HG02798 (cell line): ENCODE results near the gene KCMF1.
"Not testable (repeated sequence)": the region's sequence is repeated elsewhere in the genome, so short reads cannot be mapped to it uniquely, and the experiment has no call there.

ENCODE experiments used
- ATAC-seq: cut with Tn5 transposase; IDR thresholded peaks from one replicate; pipeline ENCODE4 v1.9.1; 2021; ENCODE audit warnings: mild to moderate bottlenecking; ENCODE audit not compliant: unreplicated experiment, poor library complexity

KCMF1 gene

GRCh38 chr2:84970868-84971509, at the start of gene KCMF1:
Gene KCMF1 (plus strand): TSS chr2:84971161. CDS start chr2:84971452, 291 bp downstream.
- peak; percentile 61 for ATAC-seq

DNA sequence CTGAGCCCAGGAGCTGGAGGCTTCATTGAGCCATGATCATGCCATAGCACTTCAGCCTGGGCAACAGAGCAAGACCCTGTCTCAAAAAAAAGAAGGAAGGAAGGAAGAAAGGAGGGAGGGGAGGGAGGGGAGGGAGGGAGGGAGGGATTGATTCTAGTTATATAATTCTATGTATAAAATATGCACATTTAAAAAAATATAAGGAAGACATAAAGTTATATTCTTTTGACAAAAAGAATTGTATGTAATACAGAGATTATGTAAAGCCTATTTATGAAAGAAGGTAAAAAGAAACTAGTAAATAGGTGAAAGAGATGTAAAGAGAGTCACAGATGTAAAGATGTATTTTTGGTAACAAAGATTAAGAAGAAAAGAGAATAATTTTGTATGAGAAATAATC, 48.0 kb upstream of the KCMF1 start:
- no peak for ATAC-seq

DNA sequence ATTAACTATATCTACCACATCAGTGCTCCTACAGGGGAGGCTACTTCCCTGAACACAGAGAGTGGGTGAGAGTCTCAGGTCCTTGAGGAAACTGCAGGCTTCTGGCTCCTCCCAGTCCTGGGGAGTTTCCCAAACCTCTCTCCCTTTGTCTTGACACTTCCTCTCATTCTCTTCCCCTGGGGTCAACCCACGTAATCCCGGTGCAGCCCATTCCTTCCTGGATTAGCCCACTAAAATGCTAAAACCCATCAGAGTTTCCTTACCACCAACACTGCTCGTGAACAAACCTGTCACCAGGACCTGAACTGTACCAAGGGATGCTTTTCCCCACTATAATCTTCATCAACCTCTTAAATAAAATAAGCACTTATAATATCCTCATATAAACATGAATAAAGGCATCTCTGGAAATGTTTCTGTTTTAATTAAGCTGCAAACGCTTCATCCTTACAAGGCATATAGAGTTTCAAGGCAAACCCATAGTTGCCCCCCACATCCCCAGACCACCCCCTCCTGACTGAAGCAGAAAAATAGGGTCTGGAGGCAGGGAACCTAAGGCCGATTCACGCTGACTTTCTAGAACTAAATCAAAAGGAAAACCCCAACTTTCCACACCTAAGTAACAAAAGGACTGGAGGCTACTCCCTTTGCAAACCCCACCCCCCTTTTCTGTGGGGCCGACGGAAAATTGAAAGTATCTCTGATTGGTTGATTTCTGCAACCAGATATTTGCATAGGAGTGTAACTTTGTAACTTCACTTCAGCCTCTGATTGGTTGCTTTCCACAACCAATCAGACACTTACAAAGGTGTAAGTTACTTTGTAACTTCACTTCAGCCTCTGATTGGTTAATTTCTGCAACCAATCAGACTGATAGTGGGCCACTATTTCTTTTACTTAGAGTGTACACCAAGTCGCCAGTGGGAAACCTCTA, 46.5 kb upstream of the KCMF1 start:
- ATAC-seq: peak; percentile 33

DNA sequence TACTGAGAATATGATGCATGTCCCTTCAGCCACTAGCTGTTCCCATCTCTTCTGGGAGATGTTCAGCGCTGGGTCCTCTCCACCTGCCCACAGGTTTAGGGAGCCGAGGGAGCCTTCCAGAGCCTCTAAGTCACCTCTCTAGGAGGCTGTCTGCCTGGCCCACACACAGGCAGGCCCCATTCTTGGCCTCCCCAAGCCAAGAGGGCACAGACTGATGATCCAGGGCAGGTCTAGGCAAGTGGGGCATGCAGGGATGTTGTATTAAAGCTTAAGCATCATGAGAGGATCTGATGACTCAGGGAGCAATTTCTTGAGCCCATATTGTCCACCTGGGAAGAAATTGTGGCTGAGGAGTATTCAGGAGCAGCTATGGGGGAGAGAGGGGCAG, 45.6 kb upstream of the KCMF1 start:
- ATAC-seq: no peak

DNA sequence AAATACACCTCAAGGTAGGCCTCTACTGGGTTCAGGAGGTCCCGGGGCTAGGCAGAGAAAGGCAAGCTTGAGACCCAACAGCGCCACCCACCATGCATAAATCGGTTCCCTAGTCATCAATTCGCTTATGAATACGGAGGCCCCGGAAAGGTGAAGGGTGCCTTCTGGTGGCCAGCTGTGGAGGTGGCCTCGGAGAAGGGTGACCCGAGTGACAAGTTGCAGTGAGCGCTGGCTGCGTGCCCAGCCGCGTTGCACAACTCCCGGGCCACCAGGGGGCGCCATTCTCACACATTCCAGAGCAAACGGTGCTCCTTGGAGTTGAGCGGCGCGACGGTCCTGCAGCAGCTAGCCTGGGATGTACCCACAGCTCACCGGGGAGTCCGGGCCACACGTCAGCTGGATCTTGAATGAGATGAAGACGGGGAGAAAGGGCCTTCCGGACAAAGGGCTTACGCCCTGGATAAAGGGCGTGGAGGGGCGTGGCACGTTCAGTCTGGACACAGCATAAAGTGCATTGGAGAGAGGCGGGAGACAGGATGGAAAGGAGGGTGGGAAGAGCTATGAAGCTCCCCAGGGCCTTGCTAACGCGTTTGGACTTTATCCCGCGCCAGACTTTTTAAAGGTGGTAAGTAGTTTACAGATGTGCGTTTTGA, 45.1 kb upstream of the KCMF1 start:
- peak; percentile 87 for ATAC-seq

DNA sequence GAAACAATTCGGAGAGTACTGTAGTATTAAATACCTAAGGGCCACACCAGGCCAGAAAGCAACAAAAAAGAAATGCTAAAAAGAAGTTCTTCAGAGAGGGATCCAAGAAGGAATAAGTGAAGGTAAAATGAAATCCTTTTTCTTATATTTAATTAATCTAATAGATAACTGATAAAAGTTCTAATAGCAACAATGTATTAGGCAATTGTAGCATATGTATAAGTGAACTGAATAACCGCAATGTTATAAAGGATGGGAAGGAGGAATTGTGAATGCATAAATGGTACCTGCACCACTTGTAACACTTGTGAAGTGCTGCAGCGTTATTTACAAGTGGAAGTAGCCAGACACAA, 43.7 kb upstream of the KCMF1 start:
- ATAC-seq: no peak

GRCh38 chr2:84931384-84931821, 39.6 kb upstream of the KCMF1 start:
- peak; percentile 61 for ATAC-seq

- peak; percentile 30 for ATAC-seq
Measured at GRCh38 chr2:84938194-84938879, 32.6 kb upstream of the KCMF1 start.

DNA sequence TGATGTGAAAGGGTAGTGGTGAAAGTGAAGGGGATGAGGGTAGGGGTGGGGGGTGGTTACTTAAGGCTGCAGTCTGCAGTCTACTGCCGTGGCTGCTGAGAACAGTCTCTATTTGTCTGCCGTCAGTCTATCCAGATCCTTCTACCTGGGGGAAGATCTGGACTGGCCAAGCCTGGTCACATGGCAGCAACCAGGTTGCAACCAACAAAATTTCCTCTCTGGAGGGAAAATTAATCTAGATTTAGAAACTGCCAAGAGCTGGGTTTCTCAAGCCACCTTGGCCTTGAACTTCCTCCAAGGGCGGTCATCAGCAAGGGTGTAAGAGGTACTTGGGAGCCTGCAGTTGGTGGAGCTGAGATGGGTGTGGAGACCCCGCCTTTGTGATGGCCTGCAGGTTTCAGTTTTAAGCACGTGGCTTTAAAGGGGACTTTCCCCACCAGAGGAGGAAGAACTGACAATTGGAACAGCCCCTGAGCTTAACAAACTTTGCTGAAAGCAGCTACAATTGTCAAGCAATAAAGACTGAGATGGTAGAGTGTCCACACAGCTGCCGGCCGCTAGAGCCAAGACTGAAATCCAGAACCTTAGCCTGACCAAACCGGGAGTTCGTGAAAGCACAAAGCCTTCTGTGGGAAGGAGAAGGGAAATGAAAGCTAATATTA, 31.4 kb upstream of the KCMF1 start:
- ATAC-seq: peak; percentile 87

GRCh38 chr2:84940088-84940470, 30.9 kb upstream of the KCMF1 start:
- ATAC-seq: peak; percentile 1

DNA sequence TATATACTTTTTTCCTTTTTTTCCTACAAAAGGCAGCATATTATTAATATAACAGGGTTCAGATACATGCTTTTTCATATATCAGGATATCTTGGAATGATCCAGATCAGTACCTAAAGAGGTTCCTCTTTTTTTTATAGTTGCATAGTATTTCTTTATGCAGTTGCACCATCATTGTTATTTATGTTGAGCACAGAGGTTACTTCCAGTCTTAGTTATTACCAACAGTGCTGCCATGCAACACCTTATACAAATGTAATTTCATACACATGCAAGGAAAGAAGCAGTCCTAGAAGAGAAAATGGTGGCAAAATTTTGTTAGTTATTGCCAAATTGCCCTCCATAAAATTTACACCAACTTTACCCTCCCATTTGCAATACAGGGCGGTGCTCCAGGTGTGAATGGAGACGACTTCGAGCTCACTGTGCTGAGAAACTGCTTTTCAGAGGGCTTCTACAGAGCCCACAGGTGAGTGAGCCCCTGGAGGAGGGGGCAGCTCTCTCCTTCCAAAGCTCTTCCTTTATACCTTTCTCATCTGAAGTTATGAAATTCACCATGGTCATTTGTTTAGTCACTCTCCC, 30.0 kb upstream of the KCMF1 start:
- no peak for ATAC-seq

- ATAC-seq: no peak
Measured at GRCh38 chr2:84942166-84942565, 28.8 kb upstream of the KCMF1 start.

GRCh38 chr2:84942964-84943421, 28.0 kb upstream of the KCMF1 start:
- peak; percentile 33 for ATAC-seq

DNA sequence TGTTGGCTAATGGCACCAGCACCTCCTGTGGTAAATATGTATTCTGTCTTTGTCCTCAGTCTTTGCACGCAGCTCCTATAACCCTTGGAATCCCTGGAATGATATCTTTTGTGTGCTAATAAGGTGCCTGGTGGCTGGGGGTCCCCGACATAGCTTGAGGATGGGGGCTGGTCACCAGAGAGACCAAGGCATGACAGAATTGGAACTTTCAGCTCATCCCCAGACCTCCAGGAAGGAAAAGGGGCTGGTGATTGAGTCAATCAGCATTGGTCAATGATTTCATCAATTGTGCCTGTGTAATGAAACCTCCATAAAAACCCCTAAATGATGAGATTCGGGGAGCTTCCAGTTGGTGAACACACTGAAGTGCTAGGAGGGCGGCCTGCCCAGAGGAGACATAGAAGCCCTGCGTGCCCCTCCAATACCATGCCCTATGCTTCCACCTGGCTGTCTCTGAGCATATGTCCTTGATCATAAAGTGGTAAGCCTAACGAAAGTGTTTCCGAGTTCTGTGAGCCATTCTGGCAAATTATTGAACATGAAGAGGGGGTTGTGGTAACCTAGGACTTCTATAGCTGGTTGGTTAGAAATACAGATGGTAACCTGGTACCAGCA, 26.6 kb upstream of the KCMF1 start:
- ATAC-seq: no peak

- not testable (repeated sequence) for ATAC-seq
Measured at GRCh38 chr2:84945838-84946203, 25.1 kb upstream of the KCMF1 start.

- peak; percentile 69 for ATAC-seq
Measured at GRCh38 chr2:84946204-84947009, 24.6 kb upstream of the KCMF1 start.

DNA sequence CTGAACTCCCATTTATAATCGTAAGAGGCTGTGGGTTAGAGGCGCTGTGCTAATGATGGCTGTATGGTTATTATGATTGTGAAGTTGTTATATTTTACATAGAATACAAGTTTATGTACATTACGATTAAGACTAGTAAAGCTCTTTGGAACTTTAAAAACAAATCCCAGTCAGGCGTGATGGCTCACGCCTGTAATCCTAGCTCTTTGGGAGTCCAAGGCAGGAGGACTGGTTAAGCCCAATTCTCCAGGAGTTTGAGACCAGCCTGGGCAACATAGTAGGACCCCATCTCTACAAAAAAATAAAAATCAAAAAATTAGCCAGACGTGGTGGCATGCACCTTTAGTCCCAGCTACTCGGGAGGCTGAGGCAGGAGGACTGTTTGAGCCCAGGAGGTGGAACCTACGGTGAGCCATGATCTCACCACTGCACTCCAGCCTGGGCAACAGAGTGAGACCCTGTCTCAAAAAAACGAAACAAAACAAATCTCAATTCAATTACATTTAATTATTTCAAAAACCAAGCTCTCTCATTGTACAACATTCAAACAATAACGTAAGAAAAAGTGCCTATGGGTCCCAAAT, 23.9 kb upstream of the KCMF1 start:
- no peak for ATAC-seq

DNA sequence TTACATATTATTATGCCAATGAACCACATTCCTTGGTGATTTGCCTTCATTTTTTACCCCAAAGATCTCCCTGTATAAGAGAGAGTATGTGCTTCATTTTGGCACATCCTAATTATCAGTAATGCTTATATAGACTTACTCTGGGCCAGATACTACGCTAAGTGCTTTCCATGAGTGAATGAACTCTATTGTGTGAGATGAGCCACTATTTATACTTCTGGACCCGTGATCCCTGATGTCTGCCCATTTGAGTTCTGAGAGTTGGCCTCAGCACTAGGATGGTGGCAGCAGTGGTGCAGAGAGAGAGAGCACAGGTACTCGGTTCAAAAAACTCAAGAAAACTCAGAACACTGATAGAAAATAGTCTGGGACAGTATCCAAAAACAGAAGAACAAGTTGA, 17.4 kb upstream of the KCMF1 start:
- no peak for ATAC-seq
